Chondrocyte (in vitro differentiated cells): ENCODE measurements around the gene CWF19L1. TPM values are rescaled to one million over a fixed set of nuclear protein-coding genes. Genes with fewer than 3 reads are reported as not detected.

ENCODE experiments used
- DNase-seq: peaks from one replicate; pipeline ENCODE4 v3.0.0; 2021; ENCODE audit warnings: mixed read lengths, low spot score
- H3K27ac Mint-ChIP-seq: one replicate; pipeline ENCODE4 v1.8.0; 2021; ENCODE audit warnings: mild to moderate bottlenecking, moderate library complexity, mixed read lengths; ENCODE audit not compliant: unreplicated experiment
- H3K27me3 Mint-ChIP-seq: 2 replicates; pipeline ENCODE4 v1.8.0; 2021; ENCODE audit warnings: low read depth, mixed read lengths
- H3K36me3 Mint-ChIP-seq: 2 replicates; pipeline ENCODE4 v1.8.0; 2021; ENCODE audit warnings: low read depth, mixed read lengths
- H3K4me1 Mint-ChIP-seq: 2 replicates; pipeline ENCODE4 v1.8.0; 2021; ENCODE audit warnings: low read depth, mild to moderate bottlenecking, mixed read lengths
- H3K4me3 Mint-ChIP-seq: one replicate; pipeline ENCODE4 v1.8.0; 2021; ENCODE audit warnings: mild to moderate bottlenecking, moderate library complexity, mixed read lengths; ENCODE audit not compliant: unreplicated experiment
- H3K9me3 Mint-ChIP-seq: 2 replicates; pipeline ENCODE4 v1.8.0; 2021; ENCODE audit warnings: low read depth, mixed read lengths
- CTCF ChIP-seq: fragments of 200-600 bp; sonication (generic); IDR thresholded peaks from 2 replicates; pipeline ENCODE4 v1.5.0; 2021; ENCODE audit warnings: antibody characterized with exemption, mild to moderate bottlenecking, moderate library complexity
- total RNA-seq: library from RNA; stranded (reverse); gene quantifications from 3 replicates; pipeline ENCODE4 v1.2.1, GENCODE V29; 2021

The CWF19L1 gene
- total RNA-seq, 1 donor from 2014 or later = 14.1 TPM

- Mint-ChIP-seq H3K36me3 (peaks cover 28% of the 10 kb centered on the region), H3K4me1 (peaks cover 15% of the 10 kb centered on the region), H3K27me3 (no peaks in the 10 kb centered on the region), H3K9me3 (no peaks in the 10 kb centered on the region), H3K27ac (no peak overlapping the region), H3K4me3 (no peak overlapping the region)
- no peak for DNase-seq
- no peak for TF ChIP-seq CTCF
These were observed 43.6 kb downstream of the CWF19L1 start for GRCh38 chr10:100223879-100224278.

- peaks cover 32% of the 10 kb centered on the region for H3K36me3 Mint-ChIP-seq
- H3K27me3 Mint-ChIP-seq = no peaks in the 10 kb centered on the region
- DNase-seq = no peak
- H3K4me1 Mint-ChIP-seq = peaks cover 2% of the 10 kb centered on the region
- H3K27ac Mint-ChIP-seq = no peak overlapping the region
- TF ChIP-seq CTCF = no peak
- no peak overlapping the region for H3K4me3 Mint-ChIP-seq
- H3K9me3 Mint-ChIP-seq = no peaks in the 10 kb centered on the region
These were observed 44.9 kb downstream of the CWF19L1 start for GRCh38 chr10:100222529-100222928.

- no peaks in the 10 kb centered on the region for H3K9me3 Mint-ChIP-seq
- no peak overlapping the region for H3K4me3 Mint-ChIP-seq
- H3K36me3 Mint-ChIP-seq = peaks cover 36% of the 10 kb centered on the region
- H3K27me3 Mint-ChIP-seq = no peaks in the 10 kb centered on the region
- no peak for DNase-seq
- no peak for TF ChIP-seq CTCF
- no peaks in the 10 kb centered on the region for H3K4me1 Mint-ChIP-seq
- no peak overlapping the region for H3K27ac Mint-ChIP-seq
These were observed 51.4 kb downstream of the CWF19L1 start for GRCh38 chr10:100216006-100216405.

GRCh38 chr10:100209303-100209702 lies 58.1 kb downstream of the CWF19L1 start:
- H3K27ac Mint-ChIP-seq = peak overlapping the region; percentile 80
- H3K9me3 Mint-ChIP-seq = no peaks in the 10 kb centered on the region
- TF ChIP-seq CTCF = no peak
- peaks cover 14% of the 10 kb centered on the region for H3K4me1 Mint-ChIP-seq
- H3K36me3 Mint-ChIP-seq = peaks cover 20% of the 10 kb centered on the region
- H3K27me3 Mint-ChIP-seq = no peaks in the 10 kb centered on the region
- no peak for DNase-seq
- peak overlapping the region; percentile 31 for H3K4me3 Mint-ChIP-seq

GRCh38 chr10:100208276-100208675 lies 59.2 kb downstream of the CWF19L1 start:
- no peaks in the 10 kb centered on the region for H3K9me3 Mint-ChIP-seq
- H3K27ac Mint-ChIP-seq = no peak overlapping the region
- peaks cover 14% of the 10 kb centered on the region for H3K4me1 Mint-ChIP-seq
- peaks cover 25% of the 10 kb centered on the region for H3K36me3 Mint-ChIP-seq
- H3K4me3 Mint-ChIP-seq = no peak overlapping the region
- no peak for TF ChIP-seq CTCF
- no peak for DNase-seq
- H3K27me3 Mint-ChIP-seq = no peaks in the 10 kb centered on the region
